ENCODE results near the gene NRARP.

GRCh38 chr9:137270929-137271695 is 31.0 kb downstream of the NRARP start:
- TF ChIP-seq CTCF (conservative IDR thresholded peaks at IDR 0.05; ENCODE audit: low read depth, low read length): no peak
- no peak for TF ChIP-seq EZH2 (IDR thresholded peaks at IDR 0.05; ENCODE audit: borderline replicate concordance, low read depth, low read length, poor library complexity, severe bottlenecking)
